Bronchial epithelial cell (primary cell): ENCODE data around the gene FUT4. TPM values are rescaled to one million over a fixed set of nuclear protein-coding genes. Genes with fewer than 3 reads are reported as not detected.
A peak's percentile ranks its signal among the peaks of the same experiment; 100 is the strongest.

ENCODE experiments used
- DNase-seq: peaks from one replicate; pipeline ENCODE4 v3.0.0-alpha.2; 2010; ENCODE audit warnings: low read depth
- FAIRE-seq: peaks from 2 replicates; lab custom pipeline; 2011; peaks lifted over from hg19 to GRCh38; lab: Jason Lieb, UNC
- H3K27me3 ChIP-seq: 2 replicates; pipeline ENCODE4 v1.5.1; 2011; ENCODE audit warnings: low read length; ENCODE audit not compliant: control insufficient read depth, insufficient read depth
- H3K36me3 ChIP-seq: 2 replicates; pipeline ENCODE4 v1.5.1; 2011; ENCODE audit warnings: low read length; ENCODE audit not compliant: control insufficient read depth, insufficient read depth
- H3K4me3 ChIP-seq: 2 replicates; pipeline ENCODE4 v1.5.1; 2011; ENCODE audit warnings: mild to moderate bottlenecking, low read depth, low read length, control low read depth
- total RNA-seq: library from RNA; depleted of rRNA; stranded (reverse); fragments of >200 nt; gene quantifications from 2 replicates; pipeline ENCODE4 v1.2.1, GENCODE V29; 2014
- TF ChIP-seq, protein P1 (sequence below): IDR thresholded peaks from 2 replicates; pipeline ENCODE4 v1.5.1; 2011; ENCODE audit warnings: mild to moderate bottlenecking, moderate library complexity, low read length, control low read depth, inconsistent platforms; ENCODE audit not compliant: insufficient read depth, severe bottlenecking

FUT4 gene
- total RNA-seq, 1 donor from 2014 or later = 1.8 TPM

DNA sequence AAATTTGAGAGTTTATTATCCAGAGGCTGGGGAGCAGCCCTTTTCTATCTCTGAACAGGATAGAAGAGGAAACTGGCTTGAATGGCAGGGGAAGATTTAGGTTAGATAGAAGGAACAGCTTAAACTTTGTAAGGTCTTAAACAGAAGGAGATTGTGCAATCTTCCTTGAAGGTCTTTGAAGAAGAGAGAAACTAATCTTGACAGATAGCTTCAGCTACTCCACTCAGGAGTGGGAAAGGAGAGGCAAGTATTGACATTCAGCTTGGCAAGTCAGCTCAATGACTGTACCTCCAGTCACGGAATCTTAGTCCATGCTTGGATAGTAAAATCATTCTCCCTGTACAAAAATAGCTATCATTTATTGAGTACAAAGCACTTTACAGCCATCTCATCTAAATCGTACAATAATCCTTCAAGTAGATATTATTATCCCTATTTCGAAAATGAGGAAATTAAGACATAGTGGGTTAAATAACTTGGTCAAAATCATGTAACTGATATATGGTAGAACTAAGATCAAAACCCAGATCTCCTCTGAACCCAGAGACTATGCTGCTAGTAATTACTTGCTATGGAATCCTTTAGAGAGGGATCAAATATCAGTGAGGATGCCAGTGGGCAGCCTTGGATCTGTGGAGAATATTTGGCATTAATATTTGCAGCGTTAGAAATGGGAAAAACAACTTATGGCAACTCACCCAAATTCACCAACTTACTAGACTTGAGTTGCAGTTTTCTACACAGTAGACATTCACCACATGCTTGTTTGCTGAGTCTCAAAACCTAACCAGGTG lies 16.9 kb upstream of the FUT4 start:
- Histone ChIP-seq H3K27me3 (no peaks in the 10 kb centered on the region), H3K4me3 (no peak overlapping the region), H3K36me3 (no peaks in the 10 kb centered on the region)
- TF ChIP-seq, protein P1, sequence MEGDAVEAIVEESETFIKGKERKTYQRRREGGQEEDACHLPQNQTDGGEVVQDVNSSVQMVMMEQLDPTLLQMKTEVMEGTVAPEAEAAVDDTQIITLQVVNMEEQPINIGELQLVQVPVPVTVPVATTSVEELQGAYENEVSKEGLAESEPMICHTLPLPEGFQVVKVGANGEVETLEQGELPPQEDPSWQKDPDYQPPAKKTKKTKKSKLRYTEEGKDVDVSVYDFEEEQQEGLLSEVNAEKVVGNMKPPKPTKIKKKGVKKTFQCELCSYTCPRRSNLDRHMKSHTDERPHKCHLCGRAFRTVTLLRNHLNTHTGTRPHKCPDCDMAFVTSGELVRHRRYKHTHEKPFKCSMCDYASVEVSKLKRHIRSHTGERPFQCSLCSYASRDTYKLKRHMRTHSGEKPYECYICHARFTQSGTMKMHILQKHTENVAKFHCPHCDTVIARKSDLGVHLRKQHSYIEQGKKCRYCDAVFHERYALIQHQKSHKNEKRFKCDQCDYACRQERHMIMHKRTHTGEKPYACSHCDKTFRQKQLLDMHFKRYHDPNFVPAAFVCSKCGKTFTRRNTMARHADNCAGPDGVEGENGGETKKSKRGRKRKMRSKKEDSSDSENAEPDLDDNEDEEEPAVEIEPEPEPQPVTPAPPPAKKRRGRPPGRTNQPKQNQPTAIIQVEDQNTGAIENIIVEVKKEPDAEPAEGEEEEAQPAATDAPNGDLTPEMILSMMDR = no peak
- FAIRE-seq = no peak
- peak; percentile 68 for DNase-seq

DNA sequence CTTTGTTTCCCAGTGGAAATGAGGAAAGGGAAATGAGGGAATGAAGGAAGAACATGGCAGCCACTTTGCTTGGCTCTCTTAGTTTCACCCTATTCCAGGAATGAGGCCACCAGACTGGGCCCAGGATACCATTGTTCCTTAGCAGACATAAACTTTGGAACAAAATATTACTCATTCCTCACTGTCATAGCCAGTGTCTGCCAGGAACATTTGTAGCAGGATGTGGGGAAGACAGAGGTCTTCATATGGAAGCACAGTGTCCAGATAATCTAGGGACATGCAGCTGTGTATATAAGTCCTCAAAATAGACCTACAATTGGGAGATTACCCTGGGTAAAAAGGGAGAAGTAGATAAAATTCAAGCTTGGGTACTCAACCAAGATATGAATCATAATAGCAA lies 15.2 kb upstream of the FUT4 start:
- Histone ChIP-seq H3K27me3 (no peaks in the 10 kb centered on the region), H3K4me3 (no peak overlapping the region), H3K36me3 (no peaks in the 10 kb centered on the region)
- FAIRE-seq (no peak), DNase-seq (no peak)
- TF ChIP-seq, protein P1 = no peak

DNA sequence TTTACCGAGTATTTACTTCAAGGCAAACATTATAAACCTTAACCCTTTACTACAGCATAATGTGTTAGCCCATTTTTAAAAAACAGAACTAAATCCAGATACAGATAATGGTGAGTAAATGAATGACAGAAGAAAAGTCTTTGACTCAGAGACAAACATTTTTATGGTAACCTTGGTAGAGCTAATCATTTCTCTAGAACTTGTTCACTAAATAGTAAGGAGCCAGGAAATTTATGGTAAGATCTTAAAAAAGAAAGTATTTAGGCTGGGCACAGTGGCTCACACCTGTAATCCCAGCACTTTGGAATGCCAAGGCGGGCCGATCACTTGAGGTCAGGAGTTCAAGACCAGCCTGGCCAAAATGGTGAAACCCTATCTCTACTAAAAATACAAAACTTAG lies 11.5 kb upstream of the FUT4 start:
- TF ChIP-seq, protein P1 = no peak
- FAIRE-seq (no peak), DNase-seq (no peak)
- H3K36me3 ChIP-seq = no peaks in the 10 kb centered on the region
- H3K4me3 ChIP-seq = no peak overlapping the region
- no peaks in the 10 kb centered on the region for H3K27me3 ChIP-seq

DNA sequence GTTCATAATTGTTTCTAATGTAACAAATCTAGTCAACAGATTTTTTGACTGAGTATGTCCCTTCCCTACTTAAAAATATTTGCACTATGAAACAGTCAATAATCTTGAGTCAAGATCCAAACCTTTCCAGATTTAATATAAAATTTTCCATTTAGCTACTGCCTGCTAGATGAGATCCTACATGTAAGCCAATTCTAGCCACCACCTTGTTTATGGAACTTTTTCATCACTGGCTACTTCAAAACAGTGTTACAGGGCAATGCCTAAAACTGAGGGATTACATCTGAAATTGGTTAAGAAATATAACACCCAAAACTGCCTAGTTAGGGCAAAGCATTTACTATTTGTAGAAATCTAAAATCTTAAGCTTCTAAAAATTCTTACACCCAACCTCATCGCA lies 10.5 kb upstream of the FUT4 start:
- no peaks in the 10 kb centered on the region for H3K36me3 ChIP-seq
- TF ChIP-seq, protein P1 = no peak
- FAIRE-seq = no peak
- DNase-seq = no peak
- no peak overlapping the region for H3K4me3 ChIP-seq
- no peaks in the 10 kb centered on the region for H3K27me3 ChIP-seq

DNA sequence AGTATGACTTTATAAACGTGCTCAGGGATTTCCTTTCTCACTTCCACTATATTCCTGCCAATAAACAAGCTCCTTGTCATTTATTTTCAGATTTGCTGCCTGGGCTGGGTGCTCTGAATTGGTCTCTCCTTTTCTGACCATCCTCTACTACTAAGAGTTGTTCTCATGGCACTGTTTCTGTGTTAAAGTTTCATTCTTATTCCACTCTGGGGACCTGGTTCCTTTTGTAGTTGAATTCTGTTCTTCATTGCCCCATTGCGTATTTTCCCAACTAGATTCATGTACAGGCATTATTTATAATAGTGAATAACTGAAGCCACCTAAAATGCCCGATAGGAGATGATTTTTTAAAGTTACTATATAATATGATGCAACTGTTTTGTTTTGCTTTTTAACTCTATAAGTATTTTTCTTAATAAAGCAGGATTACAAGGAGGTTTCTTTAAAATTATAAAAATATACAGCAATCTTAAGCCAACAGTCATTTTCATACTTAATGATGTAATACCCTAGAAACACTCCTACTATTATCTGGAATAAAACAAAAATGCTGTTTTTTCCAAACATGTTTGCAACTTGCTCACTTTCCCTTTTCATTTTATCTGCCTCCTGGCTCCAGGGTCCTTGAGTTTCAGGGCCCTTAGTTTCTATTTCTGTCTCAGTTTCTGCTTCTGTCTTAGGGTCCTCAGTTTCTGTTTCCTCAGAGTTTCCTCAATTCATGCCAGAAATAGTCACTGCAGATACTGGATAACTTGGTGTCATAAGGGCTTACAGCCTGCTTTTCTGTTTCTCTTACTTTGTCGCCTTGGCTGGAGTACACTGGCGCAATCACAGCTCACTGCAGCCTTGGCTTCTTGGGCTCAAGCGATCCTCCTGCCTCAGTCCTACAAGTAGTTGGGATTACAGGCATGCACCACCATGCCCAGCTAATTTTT lies 9.8 kb upstream of the FUT4 start:
- Histone ChIP-seq H3K27me3 (no peaks in the 10 kb centered on the region), H3K36me3 (no peaks in the 10 kb centered on the region), H3K4me3 (no peak overlapping the region)
- DNase-seq (no peak), FAIRE-seq (no peak)
- TF ChIP-seq, protein P1 = no peak
